ENCODE data around the gene GALK2. TPM values are rescaled to one million over a fixed set of nuclear protein-coding genes. Genes with fewer than 3 reads are reported as not detected.

GALK2 gene
- total RNA-seq, 2 donors from 2014 or later = 21.5 to 35.6 TPM

DNA sequence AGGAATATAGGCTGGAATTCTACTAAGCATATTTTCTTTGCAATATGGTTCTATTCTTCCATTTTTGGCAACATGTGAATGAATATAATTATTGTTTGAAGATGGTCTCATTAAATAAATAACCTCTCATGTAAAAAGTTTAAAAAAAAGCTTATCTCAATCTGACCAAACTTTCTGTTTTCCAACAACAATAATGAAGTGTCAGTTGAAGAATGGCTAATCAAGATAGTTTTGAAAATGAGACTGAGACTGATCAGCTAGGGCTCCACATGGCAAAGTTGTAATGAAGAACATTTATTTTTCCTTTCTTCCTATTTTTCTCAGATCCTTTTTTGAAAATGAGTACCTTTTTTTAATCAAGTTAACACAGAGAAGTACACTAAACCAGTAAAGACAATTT, 117.4 kb downstream of the GALK2 start:
- H3K27me3 ChIP-seq = no peaks in the 10 kb centered on the region
- H3K27ac ChIP-seq = no peak overlapping the region
- intact Hi-C loops (cut with DNase I) = no loop called here
- DNase-seq (no peak), ATAC-seq (no peak)
- no peaks in the 10 kb centered on the region for H3K4me1 ChIP-seq
- H3K36me3 ChIP-seq (replicated peaks in 1 of 2; ENCODE audit: insufficient read depth in 1 of 2, low read depth in 2 of 2) = peaks cover 0 to 14% of the 10 kb centered on the region in 2 donors
- no peak overlapping the region for H3K4me3 ChIP-seq
- no peaks in the 10 kb centered on the region for H3K9me3 ChIP-seq
- no peak for TF ChIP-seq POLR2A (IDR thresholded peaks at IDR 0.05)
- TF ChIP-seq CTCF (IDR thresholded peaks at IDR 0.05) = no peak

DNA sequence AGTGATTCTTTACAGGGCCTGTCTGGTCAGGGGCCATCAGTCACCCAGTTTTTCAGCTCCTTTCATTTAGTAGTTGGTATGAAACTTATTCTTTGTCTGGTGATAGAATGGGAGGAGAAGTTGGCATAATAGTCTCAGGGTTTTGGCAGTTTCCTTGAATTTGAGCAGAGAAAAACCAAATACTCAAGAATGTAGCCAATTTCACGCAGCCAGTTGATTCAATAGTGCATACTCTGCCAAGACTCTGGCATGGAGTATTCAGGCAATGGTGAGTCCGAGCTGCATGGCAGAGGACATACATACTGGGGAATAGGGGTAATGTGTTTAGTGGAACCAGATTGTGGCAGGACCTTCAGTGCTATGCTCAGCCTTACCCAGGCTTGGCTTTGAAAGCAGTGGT, 118.3 kb downstream of the GALK2 start:
- Histone ChIP-seq H3K27me3 (no peaks in the 10 kb centered on the region), H3K4me1 (no peaks in the 10 kb centered on the region), H3K27ac (no peak overlapping the region), H3K9me3 (no peaks in the 10 kb centered on the region), H3K36me3 (replicated peaks in 1 of 2; ENCODE audit: insufficient read depth in 1 of 2, low read depth in 2 of 2) (peaks cover 0 to 14% of the 10 kb centered on the region in 2 donors), H3K4me3 (no peak overlapping the region)
- 80 to 95% methylated on average over 2 of the region's 2 CpGs for WGBS, 2 donors
- intact Hi-C loops (cut with DNase I) = no loop called here
- ATAC-seq (no peak), DNase-seq (no peak)
- no peak for TF ChIP-seq POLR2A (IDR thresholded peaks at IDR 0.05)
- TF ChIP-seq CTCF (IDR thresholded peaks at IDR 0.05) = no peak

DNA sequence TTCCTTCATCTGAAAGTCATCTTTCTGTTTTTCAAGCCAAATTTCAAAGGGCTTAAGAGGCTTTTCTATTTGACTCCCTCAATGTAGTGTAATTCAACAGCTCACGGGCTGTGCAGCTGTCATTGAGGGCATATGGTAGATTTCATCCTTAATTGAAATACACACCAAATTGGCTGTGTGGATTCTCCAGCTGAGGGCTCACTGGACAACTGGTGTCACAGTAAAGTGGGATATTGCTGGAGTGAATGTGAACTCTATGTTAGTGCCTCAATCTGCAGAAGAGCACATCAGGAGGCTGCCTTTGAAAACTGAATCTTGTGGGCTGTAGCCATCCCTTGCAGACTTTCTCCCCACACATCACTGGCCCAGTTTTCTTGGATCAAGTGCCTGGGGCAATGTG, 120.1 kb downstream of the GALK2 start:
- TF ChIP-seq POLR2A (IDR thresholded peaks at IDR 0.05) = no peak
- TF ChIP-seq CTCF (IDR thresholded peaks at IDR 0.05) = no peak
- peaks cover 0 to 2% of the 10 kb centered on the region in 2 donors for H3K36me3 ChIP-seq (replicated peaks in 1 of 2; ENCODE audit: insufficient read depth in 1 of 2, low read depth in 2 of 2)
- no peak for ATAC-seq
- H3K9me3 ChIP-seq = no peaks in the 10 kb centered on the region
- H3K4me3 ChIP-seq = no peak overlapping the region
- no peak overlapping the region for H3K27ac ChIP-seq
- no peaks in the 10 kb centered on the region for H3K27me3 ChIP-seq
- WGBS, 2 donors = 0 to 33% methylated on average over 1 of the region's 1 CpG
- no peaks in the 10 kb centered on the region for H3K4me1 ChIP-seq
- intact Hi-C loops (cut with DNase I) = no loop called here
- no peak for DNase-seq

GRCh38 chr15:49293941-49294340, 123.9 kb downstream of the GALK2 start:
- TF ChIP-seq CTCF (IDR thresholded peaks at IDR 0.05) (no peak), POLR2A (IDR thresholded peaks at IDR 0.05) (no peak)
- ATAC-seq (no peak), DNase-seq (no peak)
- Histone ChIP-seq H3K4me3 (no peak overlapping the region), H3K4me1 (no peaks in the 10 kb centered on the region), H3K9me3 (no peaks in the 10 kb centered on the region), H3K27me3 (no peaks in the 10 kb centered on the region), H3K27ac (no peak overlapping the region), H3K36me3 (replicated peaks in 1 of 2; ENCODE audit: insufficient read depth in 1 of 2, low read depth in 2 of 2) (no peaks in the 10 kb centered on the region)
- intact Hi-C loops (cut with DNase I) = no loop called here

GRCh38 chr15:49296258-49296657, 126.2 kb downstream of the GALK2 start:
- 88 to 96% methylated on average over 1 of the region's 1 CpG for WGBS, 2 donors
- TF ChIP-seq CTCF (IDR thresholded peaks at IDR 0.05) = no peak
- no peak for TF ChIP-seq POLR2A (IDR thresholded peaks at IDR 0.05)
- Histone ChIP-seq H3K27me3 (no peaks in the 10 kb centered on the region), H3K36me3 (replicated peaks in 1 of 2; ENCODE audit: insufficient read depth in 1 of 2, low read depth in 2 of 2) (no peaks in the 10 kb centered on the region), H3K4me3 (no peak overlapping the region), H3K9me3 (no peaks in the 10 kb centered on the region), H3K4me1 (no peaks in the 10 kb centered on the region), H3K27ac (no peak overlapping the region)
- intact Hi-C loops (cut with DNase I) = no loop called here
- DNase-seq = no peak
- no peak for ATAC-seq

Measured in body of pancreas (tissue), 4 donors.